NCI-H1436 (cell line): Measurements from ENCODE around the gene CD59.
A peak's percentile ranks its signal among the peaks of the same experiment; 100 is the strongest.
"Not testable (repeated sequence)": the region's sequence is repeated elsewhere in the genome, so short reads cannot be mapped to it uniquely, and the experiment has no call there.

Experiments
- DNase-seq: peaks from one replicate; lab custom pipeline; 2025; lab: John Stamatoyannopoulos, UW

The CD59 gene

GRCh38 chr11:33713151-33713855 lies 22.9 kb downstream of the CD59 start:
- DNase-seq: no peak

DNA sequence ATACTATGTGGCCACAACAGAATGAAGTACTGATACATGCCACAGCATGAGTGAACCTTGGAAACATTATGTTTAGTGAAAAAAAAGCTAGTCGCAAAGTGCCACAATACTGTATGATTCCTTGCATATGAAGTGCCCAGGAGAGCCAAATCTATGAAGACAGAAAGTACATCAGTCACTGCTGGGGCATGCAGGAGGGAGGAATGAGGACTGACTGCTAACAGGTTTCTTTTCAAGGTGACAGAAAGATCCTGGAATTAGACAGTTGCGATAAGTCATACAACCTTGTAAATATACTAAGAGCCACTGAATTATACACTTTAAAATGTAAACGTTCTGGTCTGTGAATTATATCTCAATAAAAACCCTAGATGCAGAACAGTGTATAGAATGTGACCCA lies 23.8 kb downstream of the CD59 start:
- no peak for DNase-seq

DNA sequence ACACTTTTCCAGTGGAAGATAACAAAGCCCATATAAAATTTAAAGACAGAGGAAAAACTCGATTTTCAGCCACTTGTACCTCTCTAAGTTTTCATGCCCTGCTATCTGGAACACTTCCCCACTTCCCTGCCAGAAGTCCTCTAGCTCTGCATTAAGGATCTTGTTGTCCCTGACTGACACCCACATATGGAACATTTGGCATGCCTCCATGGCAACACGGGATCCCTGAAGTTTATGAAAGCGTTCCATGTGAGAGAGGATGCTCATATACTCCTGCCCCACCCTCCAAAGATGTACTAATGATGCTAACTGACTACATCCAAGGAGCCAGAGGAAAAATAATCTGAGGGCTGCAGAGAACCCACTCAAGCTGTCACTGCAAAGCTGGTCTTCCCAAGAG lies 26.8 kb downstream of the CD59 start:
- no peak for DNase-seq

GRCh38 chr11:33708985-33709384 lies 27.2 kb downstream of the CD59 start:
- DNase-seq: no peak

GRCh38 chr11:33707831-33708230 lies 28.4 kb downstream of the CD59 start:
- DNase-seq: not testable (repeated sequence)

GRCh38 chr11:33706966-33707365 lies 29.3 kb downstream of the CD59 start:
- DNase-seq: no peak

DNA sequence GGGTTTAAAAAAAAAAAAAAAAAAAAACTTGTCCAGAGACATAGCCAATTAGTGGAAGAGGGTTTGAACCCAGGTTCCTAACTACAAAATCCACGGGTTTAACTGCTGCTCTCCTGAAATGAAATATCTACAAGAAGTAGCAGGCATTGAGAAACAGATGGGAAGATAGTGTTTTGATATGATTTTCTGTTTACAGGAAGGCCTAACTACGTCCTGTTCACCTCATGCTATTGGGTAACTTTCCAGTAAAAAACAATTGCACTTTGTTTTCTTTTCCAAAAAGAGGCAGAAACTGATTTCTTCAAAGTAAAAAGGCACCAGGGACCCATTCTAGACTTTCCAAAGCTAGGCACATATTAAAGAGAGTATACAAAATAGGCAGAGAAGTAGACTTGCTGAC lies 29.7 kb downstream of the CD59 start:
- DNase-seq: no peak

- DNase-seq: no peak
Observed at GRCh38 chr11:33704240-33705002, 31.8 kb downstream of the CD59 start.

DNA sequence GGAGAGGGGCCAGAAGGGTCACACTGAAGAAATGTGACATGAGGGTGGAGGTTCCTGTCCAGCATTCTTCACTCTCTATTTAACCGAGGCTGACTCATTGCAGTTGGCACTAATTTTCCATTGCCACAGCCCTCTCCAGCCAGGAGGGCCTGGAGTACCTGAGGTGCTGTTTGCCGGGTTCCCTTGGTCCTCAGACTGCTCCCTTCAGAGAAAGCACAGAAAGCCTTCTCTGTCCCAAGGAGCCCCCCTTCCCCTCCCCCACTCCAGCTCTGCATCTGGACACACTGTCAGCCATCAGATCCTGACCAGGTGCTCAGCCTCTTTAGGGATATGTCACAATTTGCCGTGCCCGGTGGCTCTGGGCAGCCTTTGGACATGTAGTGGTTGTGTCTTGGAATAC lies 32.4 kb downstream of the CD59 start:
- DNase-seq: no peak

- DNase-seq: no peak
Observed at GRCh38 chr11:33703234-33703633, 33.0 kb downstream of the CD59 start.

DNA sequence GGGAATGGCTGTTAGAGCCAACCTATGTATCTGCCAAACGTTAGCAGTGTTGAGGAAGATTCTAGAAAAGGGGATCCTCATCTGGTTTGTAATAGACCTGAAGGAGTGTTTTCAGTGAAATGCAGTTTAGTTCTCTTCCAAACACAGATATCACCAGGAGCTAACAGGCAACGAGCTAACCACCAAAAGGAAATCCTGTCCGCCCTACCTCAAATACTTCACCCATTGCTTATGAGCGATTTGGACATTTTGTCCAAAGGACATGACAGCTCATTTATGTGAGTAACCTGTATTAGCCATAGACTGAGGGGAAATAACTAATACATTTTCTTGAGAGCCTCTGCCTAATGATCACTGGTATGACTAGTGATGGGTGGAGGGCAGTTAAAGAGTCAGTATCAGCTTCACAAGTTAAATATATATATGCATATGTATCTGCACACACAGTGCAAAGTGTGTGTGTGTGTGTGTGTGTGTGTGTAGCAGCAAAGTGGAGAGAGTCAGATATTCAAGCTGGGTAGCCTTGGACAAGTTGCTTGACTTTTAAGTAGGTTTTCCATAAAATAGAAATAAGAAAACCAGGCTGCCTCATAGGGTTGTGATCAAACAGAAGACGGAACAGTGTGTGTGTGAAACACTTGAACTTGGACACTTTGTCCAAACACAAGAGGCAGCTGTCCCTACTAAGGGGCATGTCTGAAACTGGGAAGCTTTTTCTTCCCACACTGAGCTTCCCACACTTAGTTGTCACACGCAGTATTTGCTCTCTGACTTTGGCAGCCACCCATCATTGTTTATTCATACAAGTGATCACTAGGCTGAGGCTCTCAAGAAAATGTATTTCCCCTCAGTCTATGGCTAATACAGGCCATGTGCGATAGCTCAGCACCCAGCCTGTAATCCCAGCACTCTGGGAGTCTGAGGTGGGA lies 34.7 kb downstream of the CD59 start:
- DNase-seq: no peak

GRCh38 chr11:33700502-33701271 lies 35.5 kb downstream of the CD59 start, which contains the start of gene C11orf91:
C11orf91 (minus strand) TSS chr11:33700826; CDS start chr11:33700740, 86 bp downstream.
- peak; percentile 92 for DNase-seq

- no peak for DNase-seq
Observed at GRCh38 chr11:33700063-33700501, 36.1 kb downstream of the CD59 start.

DNA sequence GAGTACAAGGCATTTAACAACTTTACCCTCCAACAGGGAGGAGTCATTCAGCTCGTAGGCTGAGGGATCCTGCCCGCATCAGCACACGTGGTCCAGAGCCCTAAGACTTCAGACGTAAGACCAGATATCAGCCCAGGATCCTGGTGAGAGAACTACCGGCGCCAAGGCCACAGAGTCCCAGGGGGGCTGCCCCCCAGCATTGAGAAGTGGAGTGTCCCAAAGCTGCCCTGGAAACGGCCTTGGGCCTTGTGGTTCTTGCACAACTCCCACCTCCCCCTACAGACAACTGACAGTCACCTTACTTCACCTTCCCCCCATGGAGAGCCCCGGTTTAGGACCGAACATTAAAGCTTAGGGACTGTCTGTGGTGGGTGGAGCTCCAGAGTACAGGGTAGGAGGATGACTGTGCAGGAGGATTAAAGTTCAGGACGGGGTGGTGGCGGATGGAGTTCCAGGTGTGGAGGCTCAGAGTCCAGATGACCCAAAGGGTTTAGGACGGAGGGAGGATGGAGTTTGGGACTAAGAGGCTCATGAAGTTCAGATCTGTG lies 36.6 kb downstream of the CD59 start:
- no peak for DNase-seq

DNA sequence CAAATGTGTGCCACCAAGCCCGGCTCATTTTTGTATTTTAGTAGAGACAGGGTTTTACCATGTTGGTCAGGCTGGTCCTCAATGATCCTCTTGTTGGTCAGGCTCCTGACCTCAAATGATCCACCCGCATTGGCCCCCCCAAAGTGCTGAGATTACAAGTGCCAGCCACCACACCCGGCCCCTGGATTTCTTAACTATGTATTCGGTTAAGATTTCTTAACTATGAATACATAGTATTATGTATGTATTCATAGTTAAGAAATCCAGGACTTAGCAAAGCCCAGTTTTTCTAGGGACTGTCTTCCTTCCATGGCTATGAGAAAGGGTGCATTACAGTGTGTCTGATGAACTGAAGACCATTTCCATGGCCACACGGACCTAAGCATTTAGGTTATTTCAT lies 37.3 kb downstream of the CD59 start:
- no peak for DNase-seq

DNA sequence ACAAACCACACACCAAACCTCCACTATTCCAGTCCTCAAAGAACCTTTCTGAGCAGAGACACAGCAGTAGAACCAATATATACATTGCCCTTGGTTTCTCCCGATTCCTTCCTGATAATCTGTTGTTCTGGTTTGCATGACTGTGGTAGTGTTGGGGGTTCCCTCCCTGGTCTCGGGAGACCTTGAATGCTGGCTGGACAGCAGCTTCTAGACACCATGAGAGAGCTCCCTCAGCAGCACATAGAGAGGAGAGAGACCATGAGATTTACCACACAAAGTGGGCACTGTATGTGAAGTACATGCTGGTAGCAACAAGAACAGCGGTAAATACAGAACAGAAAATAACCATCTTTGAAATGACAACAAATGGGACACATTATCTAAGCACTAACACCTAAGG lies 38.2 kb downstream of the CD59 start:
- DNase-seq: no peak

DNA sequence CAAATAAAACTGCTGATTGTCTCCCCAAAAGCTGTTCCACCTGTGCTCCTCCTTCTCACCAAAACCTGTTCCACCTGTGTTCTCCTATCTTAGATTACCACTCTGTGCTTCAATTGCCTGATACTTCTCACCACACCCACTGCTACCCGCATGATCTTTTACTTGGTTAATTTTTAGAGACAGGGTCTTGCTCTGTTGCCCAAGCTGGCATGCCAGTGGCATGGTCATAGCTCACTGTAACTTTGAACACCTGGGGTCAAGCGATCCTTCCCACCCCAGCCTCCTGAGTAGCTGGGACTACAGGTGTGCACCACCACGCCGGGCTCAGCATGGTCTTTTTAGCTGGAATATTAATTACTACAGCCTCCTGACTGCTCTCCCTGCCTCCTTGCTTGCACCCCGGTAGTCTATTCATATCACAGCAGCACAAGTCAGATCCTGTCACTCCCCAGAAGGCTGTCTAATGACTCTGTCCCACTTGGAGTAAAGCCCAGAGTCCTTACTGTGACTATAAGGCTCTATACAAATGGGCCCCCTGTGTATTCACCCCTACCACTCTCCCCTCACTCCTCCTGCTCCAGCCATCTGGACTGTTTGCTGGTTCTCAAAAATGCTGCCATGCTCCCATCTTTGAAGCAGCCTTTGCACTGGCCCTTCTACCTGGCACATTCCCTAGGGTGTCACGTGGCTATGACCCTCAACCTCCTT lies 39.1 kb downstream of the CD59 start:
- DNase-seq: no peak

DNA sequence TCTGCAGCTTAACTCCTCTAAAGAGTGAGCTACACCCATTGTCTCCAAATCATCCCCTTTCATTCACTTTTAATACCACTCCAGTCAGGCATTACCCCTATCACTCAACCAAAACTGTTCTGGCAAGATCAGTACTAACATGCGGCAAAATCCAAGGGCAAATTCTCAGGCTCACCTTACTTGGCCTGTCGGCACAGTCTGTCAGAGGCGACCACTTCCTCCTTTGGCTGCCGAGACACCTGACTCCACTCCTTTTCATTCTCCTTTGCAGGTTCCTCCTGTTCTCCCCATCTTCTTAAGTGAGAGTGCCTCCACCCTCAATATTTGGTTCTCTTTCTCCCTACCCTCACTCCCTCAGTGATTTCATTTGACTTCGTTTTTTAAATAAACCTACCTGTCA lies 39.8 kb downstream of the CD59 start:
- no peak for DNase-seq

GRCh38 chr11:33695051-33695566 lies 41.1 kb downstream of the CD59 start:
- no peak for DNase-seq

- no peak for DNase-seq
Observed at GRCh38 chr11:33694346-33695050, 41.7 kb downstream of the CD59 start.
